Keratinocyte (primary cell): ENCODE measurements around the gene PRKN.

ENCODE experiments used
- EZH2 ChIP-seq: IDR thresholded peaks from one replicate; pipeline ENCODE4 v1.6.1; 2012; ENCODE audit warnings: inconsistent platforms, mild to moderate bottlenecking, low read length, moderate library complexity
- TF ChIP-seq, protein P1 (sequence below), 3 experiments: IDR thresholded peaks in 1 of 3; conservative IDR thresholded peaks in 1 of 3; optimal IDR thresholded peaks in 1 of 3; 2 replicates in 2 of 3; 3 replicates in 1 of 3; pipeline versions ENCODE3 to v1.5.1; 2011; ENCODE audit warnings: low read length in 3 of 3, mild to moderate bottlenecking in 3 of 3, moderate library complexity in 2 of 3, control low read depth in 1 of 3, inconsistent platforms in 1 of 3; ENCODE audit not compliant: insufficient read depth in 2 of 3; ENCODE audit errors: extremely low read depth in 1 of 3

DNA sequence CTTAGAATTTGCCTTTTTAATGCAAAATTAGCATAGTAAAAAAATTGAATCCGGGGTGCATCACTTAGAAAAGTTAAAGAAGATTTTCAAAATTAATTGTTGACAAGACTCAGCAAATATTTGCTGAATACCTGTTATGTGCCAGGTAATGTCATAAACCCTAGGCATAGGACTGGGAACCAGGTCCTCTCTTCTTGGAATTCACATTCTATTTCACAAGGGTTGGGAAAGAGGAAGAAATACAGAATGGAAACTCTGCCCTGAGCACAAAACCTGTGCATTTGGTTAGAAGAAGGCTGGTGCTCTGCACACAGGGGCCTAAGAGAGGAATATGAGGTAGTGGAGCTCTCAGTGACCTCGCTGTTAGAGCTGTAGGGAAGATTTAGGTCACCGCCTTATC lies 879.9 kb downstream of the PRKN start:
- TF ChIP-seq, protein P1, sequence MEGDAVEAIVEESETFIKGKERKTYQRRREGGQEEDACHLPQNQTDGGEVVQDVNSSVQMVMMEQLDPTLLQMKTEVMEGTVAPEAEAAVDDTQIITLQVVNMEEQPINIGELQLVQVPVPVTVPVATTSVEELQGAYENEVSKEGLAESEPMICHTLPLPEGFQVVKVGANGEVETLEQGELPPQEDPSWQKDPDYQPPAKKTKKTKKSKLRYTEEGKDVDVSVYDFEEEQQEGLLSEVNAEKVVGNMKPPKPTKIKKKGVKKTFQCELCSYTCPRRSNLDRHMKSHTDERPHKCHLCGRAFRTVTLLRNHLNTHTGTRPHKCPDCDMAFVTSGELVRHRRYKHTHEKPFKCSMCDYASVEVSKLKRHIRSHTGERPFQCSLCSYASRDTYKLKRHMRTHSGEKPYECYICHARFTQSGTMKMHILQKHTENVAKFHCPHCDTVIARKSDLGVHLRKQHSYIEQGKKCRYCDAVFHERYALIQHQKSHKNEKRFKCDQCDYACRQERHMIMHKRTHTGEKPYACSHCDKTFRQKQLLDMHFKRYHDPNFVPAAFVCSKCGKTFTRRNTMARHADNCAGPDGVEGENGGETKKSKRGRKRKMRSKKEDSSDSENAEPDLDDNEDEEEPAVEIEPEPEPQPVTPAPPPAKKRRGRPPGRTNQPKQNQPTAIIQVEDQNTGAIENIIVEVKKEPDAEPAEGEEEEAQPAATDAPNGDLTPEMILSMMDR (optimal IDR thresholded peaks at IDR 0.05 in 1 of 3, IDR thresholded peaks at IDR 0.05 in 1 of 3, conservative IDR thresholded peaks at IDR 0.05 in 1 of 3; ENCODE audit: extremely low read depth in 1 of 3, insufficient read depth in 2 of 3, low read length in 3 of 3) = no peak
- TF ChIP-seq EZH2 = no peak
